Neural cell (in vitro differentiated cells): ENCODE measurements around the gene WDR38. TPM values are rescaled to one million over a fixed set of nuclear protein-coding genes. Genes with fewer than 3 reads are reported as not detected.

Source experiments
- H2AFZ ChIP-seq: fragments of 200-600, 300-800 bp; sonication (generic), shearing (Covaris generic); 2 replicates; pipeline ENCODE4 v1.6.0; 2014; ENCODE audit warnings: low read depth, mild to moderate bottlenecking, antibody characterized with exemption, low read length, moderate library complexity
- H3F3A ChIP-seq: fragments of 200-600 bp; shearing (Covaris generic); 2 replicates; pipeline ENCODE4 v1.6.1; 2016; ENCODE audit warnings: mild to moderate bottlenecking, moderate library complexity, mixed read lengths, antibody characterized with exemption, low read length; ENCODE audit not compliant: insufficient read depth, poor library complexity, severe bottlenecking
- H3K27ac ChIP-seq: fragments of 200-600, 300-800 bp; sonication (generic), shearing (Covaris generic); 2 replicates; pipeline ENCODE4 v1.5.1; 2014; ENCODE audit warnings: mild to moderate bottlenecking, low read length, moderate library complexity
- H3K27me3 ChIP-seq: fragments of 300-800, 200-600 bp; sonication (generic), shearing (Covaris generic); 2 replicates; pipeline ENCODE4 v1.6.0; 2014; ENCODE audit warnings: mild to moderate bottlenecking, low read depth, low read length, moderate library complexity; ENCODE audit not compliant: insufficient read depth
- H3K36me3 ChIP-seq: fragments of 300-800, 200-600 bp; sonication (generic), shearing (Covaris generic); 2 replicates; pipeline ENCODE4 v1.5.1; 2014; ENCODE audit warnings: mild to moderate bottlenecking, antibody characterized with exemption, low read length, moderate library complexity; ENCODE audit not compliant: insufficient read depth
- H3K4me2 ChIP-seq: fragments of 300-800, 200-600 bp; sonication (generic), shearing (Covaris generic); 2 replicates; pipeline ENCODE4 v1.6.0; 2014; ENCODE audit warnings: mild to moderate bottlenecking, low read length
- H3K4me3 ChIP-seq: fragments of 300-800, 200-600 bp; sonication (generic), shearing (Covaris generic); 2 replicates; pipeline ENCODE4 v1.5.1; 2014; ENCODE audit warnings: mild to moderate bottlenecking, low read length, moderate library complexity
- H3K79me2 ChIP-seq: fragments of 200-600 bp; shearing (Covaris generic); replicated peaks from 2 replicates; pipeline ENCODE4 v1.6.0; 2014; ENCODE audit warnings: mild to moderate bottlenecking, low read length, moderate library complexity; ENCODE audit not compliant: insufficient read depth
- H3K9ac ChIP-seq: fragments of 300-800, 200-600 bp; sonication (generic), shearing (Covaris generic); 2 replicates; pipeline ENCODE4 v1.6.1; 2016; ENCODE audit warnings: mild to moderate bottlenecking, low read length, mixed read lengths
- H3K9me2 ChIP-seq: fragments of 200-600 bp; shearing (Covaris generic); 2 replicates; pipeline ENCODE4 v1.6.1; 2016; ENCODE audit warnings: mild to moderate bottlenecking, low read length, mixed read lengths; ENCODE audit not compliant: insufficient read depth
- H3K9me3 ChIP-seq: fragments of 200-600, 300-800 bp; sonication (generic), shearing (Covaris generic); 2 replicates; pipeline ENCODE4 v1.6.1; 2016; ENCODE audit warnings: mild to moderate bottlenecking, mixed run types, low read length, moderate library complexity, mixed read lengths
- H4K20me1 ChIP-seq: fragments of 200-600 bp; shearing (Covaris generic); 2 replicates; pipeline ENCODE4 v1.6.1; 2016; ENCODE audit warnings: mild to moderate bottlenecking, mixed run types; ENCODE audit not compliant: insufficient read depth
- EP300 ChIP-seq: fragments of 450-650 bp; conservative IDR thresholded peaks from 2 replicates; pipeline ENCODE4 v1.6.1; 2014; ENCODE audit warnings: antibody characterized with exemption, mild to moderate bottlenecking, moderate library complexity; ENCODE audit not compliant: poor library complexity, severe bottlenecking
- EZH2 ChIP-seq: fragments of 200-600, 300-800 bp; shearing (Covaris generic), sonication (generic); IDR thresholded peaks from 2 replicates; pipeline ENCODE4 v1.6.1; 2014; ENCODE audit warnings: antibody characterized with exemption, low read length, borderline replicate concordance, mild to moderate bottlenecking; ENCODE audit not compliant: insufficient read depth, poor library complexity, severe bottlenecking
- MXI1 ChIP-seq: fragments of 450-650 bp; conservative IDR thresholded peaks from 2 replicates; pipeline ENCODE4 v1.6.1; 2014; ENCODE audit warnings: antibody characterized with exemption, mild to moderate bottlenecking; ENCODE audit not compliant: poor library complexity, severe bottlenecking
- POLR2AphosphoS5 ChIP-seq: IDR thresholded peaks from 2 replicates; pipeline ENCODE4 v1.6.1; 2012
- RAD21 ChIP-seq: fragments of 450-650 bp; conservative IDR thresholded peaks from 2 replicates; pipeline ENCODE4 v1.6.1; 2014; ENCODE audit warnings: antibody characterized with exemption, mild to moderate bottlenecking, moderate library complexity
- REST ChIP-seq: IDR thresholded peaks from 2 replicates; pipeline ENCODE4 v1.6.1; 2012; ENCODE audit warnings: borderline replicate concordance
- SMC3 ChIP-seq: fragments of 450-650 bp; conservative IDR thresholded peaks from 2 replicates; pipeline ENCODE4 v1.6.1; 2014; ENCODE audit warnings: antibody characterized with exemption, mild to moderate bottlenecking, moderate library complexity; ENCODE audit not compliant: poor library complexity
- TAF1 ChIP-seq: IDR thresholded peaks from 2 replicates; pipeline ENCODE4 v1.6.1; 2012; ENCODE audit warnings: low read depth
- polyA plus RNA-seq: library from polyadenylated mRNA; depleted of rRNA; stranded (reverse); fragments of >200 nt; gene quantifications from 2 replicates; pipeline ENCODE4 v1.2.3, GENCODE V29; 2014
- TF ChIP-seq, protein P1 (sequence below): fragments of 450-650 bp; IDR thresholded peaks from 2 replicates; pipeline ENCODE4 v1.5.1; 2014; ENCODE audit warnings: antibody characterized with exemption, mild to moderate bottlenecking, moderate library complexity; ENCODE audit not compliant: poor library complexity, severe bottlenecking

The WDR38 gene
- polyA plus RNA-seq, 1 donor from 2014 or later = not detected

DNA sequence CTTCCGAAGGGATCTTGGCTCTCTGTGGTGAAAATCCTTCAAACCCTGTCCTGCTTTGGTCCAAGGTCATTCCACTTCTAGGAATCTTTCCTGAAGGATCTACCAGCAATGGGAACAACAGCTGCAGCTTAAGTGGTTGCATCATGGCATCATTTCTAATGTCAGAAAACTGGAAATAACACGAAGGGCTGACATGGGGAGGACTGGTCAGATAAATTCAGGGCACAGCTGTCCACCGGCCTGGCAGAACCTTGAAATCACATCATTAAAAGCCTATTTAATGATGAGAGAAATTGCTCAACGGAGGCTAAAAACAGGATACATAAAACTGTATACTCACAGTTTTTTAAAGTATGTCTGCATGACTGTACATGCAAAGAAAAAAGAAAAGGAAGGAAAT is 48.1 kb upstream of the WDR38 start:
- TF ChIP-seq REST (no peak), SMC3 (no peak), RAD21 (no peak), POLR2AphosphoS5 (no peak), EP300 (no peak), EZH2 (no peak), TAF1 (no peak)
- TF ChIP-seq, protein P1, sequence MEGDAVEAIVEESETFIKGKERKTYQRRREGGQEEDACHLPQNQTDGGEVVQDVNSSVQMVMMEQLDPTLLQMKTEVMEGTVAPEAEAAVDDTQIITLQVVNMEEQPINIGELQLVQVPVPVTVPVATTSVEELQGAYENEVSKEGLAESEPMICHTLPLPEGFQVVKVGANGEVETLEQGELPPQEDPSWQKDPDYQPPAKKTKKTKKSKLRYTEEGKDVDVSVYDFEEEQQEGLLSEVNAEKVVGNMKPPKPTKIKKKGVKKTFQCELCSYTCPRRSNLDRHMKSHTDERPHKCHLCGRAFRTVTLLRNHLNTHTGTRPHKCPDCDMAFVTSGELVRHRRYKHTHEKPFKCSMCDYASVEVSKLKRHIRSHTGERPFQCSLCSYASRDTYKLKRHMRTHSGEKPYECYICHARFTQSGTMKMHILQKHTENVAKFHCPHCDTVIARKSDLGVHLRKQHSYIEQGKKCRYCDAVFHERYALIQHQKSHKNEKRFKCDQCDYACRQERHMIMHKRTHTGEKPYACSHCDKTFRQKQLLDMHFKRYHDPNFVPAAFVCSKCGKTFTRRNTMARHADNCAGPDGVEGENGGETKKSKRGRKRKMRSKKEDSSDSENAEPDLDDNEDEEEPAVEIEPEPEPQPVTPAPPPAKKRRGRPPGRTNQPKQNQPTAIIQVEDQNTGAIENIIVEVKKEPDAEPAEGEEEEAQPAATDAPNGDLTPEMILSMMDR = no peak
- Histone ChIP-seq H3K4me2 (no peak overlapping the region), H2AFZ (no peak overlapping the region)

GRCh38 chr9:124808246-124808956 is 44.9 kb upstream of the WDR38 start:
- Histone ChIP-seq H3K4me3 (no peak overlapping the region), H3K27ac (no peak overlapping the region), H3K9ac (no peak overlapping the region), H3K27me3 (no peaks in the 10 kb centered on the region), H3K79me2 (no peaks in the 10 kb centered on the region), H3K4me2 (no peak overlapping the region), H3K36me3 (no peaks in the 10 kb centered on the region), H3K9me3 (no peaks in the 10 kb centered on the region), H3K9me2 (no peaks in the 10 kb centered on the region), H4K20me1 (no peaks in the 10 kb centered on the region), H3F3A (no peaks in the 10 kb centered on the region), H2AFZ (no peak overlapping the region)
- TF ChIP-seq RAD21 = no peak
- TF ChIP-seq REST = no peak
- TF ChIP-seq, protein P1 = no peak
- TF ChIP-seq MXI1 = no peak
- TF ChIP-seq SMC3 = no peak
- TF ChIP-seq POLR2AphosphoS5 = no peak
- no peak for TF ChIP-seq EZH2
- no peak for TF ChIP-seq TAF1
- no peak for TF ChIP-seq EP300

More for the DNA sequence above, 48.1 kb upstream of the WDR38 start:
- Histone ChIP-seq H3K79me2 (no peaks in the 10 kb centered on the region), H3K9me2 (no peaks in the 10 kb centered on the region), H3K4me3 (no peak overlapping the region), H4K20me1 (no peaks in the 10 kb centered on the region), H3K27me3 (no peaks in the 10 kb centered on the region), H3F3A (no peaks in the 10 kb centered on the region), H3K9ac (no peak overlapping the region), H3K36me3 (no peaks in the 10 kb centered on the region), H3K9me3 (no peaks in the 10 kb centered on the region), H3K27ac (no peak overlapping the region)
